ENCODE results near the gene ERGIC1. TPM values are rescaled to one million over a fixed set of nuclear protein-coding genes. Genes with fewer than 3 reads are reported as not detected.

Gene ERGIC1
- total and polyA plus RNA-seq, 10 of the 15 experiments (the other 5 are each of a cell fraction or from before 2014, with no cell fraction given), result 8.8 to 104 (median 76.3) TPM

- ATAC-seq (no peak), DNase-seq (ENCODE audit: low read depth, low spot score) (no peak), FAIRE-seq (no peak)
- CTCF ChIA-PET, result interaction anchor here (1.4 to 1.8 kb wide), 2 partner anchors 9 to 72 kb away, joined by 3 to 8 read pairs; no protein-coding TSS in a partner anchor
- H3K27ac ChIP-seq (ENCODE audit: control insufficient read depth, insufficient read depth), result no peak overlapping the region
- POLR2A ChIA-PET, result no interaction called here
- H3K4me2 ChIP-seq (ENCODE audit: control insufficient read depth, insufficient read depth), result no peak overlapping the region
- H3K27me3 ChIP-seq (replicated peaks in 1 of 2; ENCODE audit: control insufficient read depth in 2 of 2, insufficient read depth in 2 of 2, low read length in 1 of 2), result no peaks in the 10 kb centered on the region
- peaks cover 0 to 14% of the 10 kb centered on the region in 2 experiments; a peak in 2 of 4 replicates for H3K36me3 ChIP-seq (ENCODE audit: control insufficient read depth in 2 of 2, insufficient read depth in 2 of 2, low read length in 1 of 2)
- H3K4me3 ChIP-seq, result no peak overlapping the region
- H3K4me1 ChIP-seq (ENCODE audit: control insufficient read depth, insufficient read depth, low read length), result peaks cover 5% of the 10 kb centered on the region
- SMC1A ChIA-PET (ENCODE audit: uncharacterized antibody, unreplicated experiment), result interaction anchor here (1.2 kb wide), 1 partner anchor 9 kb away, joined by 4 read pairs; no protein-coding TSS in a partner anchor
- H2AFZ ChIP-seq (ENCODE audit: control insufficient read depth, low read depth, low read length), result no peak overlapping the region
- H3K9me3 ChIP-seq (replicated peaks; ENCODE audit: control insufficient read depth, insufficient read depth, low read length), result no peaks in the 10 kb centered on the region
- no peaks in the 10 kb centered on the region for H4K20me1 ChIP-seq (ENCODE audit: control insufficient read depth, insufficient read depth)
- BruUV-seq (replicated peaks), result no TSS peak
- H3K9ac ChIP-seq (ENCODE audit: control insufficient read depth, insufficient read depth, low read length), result no peak overlapping the region
- WGBS (ENCODE audit: insufficient coverage, insufficient replicate concordance, low lambda C conversion rate, missing lambda C conversion rate), result 90% methylated on average over 18 of the region's 18 CpGs
- peaks cover 51% of the 10 kb centered on the region for H3K79me2 ChIP-seq (ENCODE audit: control insufficient read depth, insufficient read depth, low read length)
- TF ChIP-seq SMARCA5 (IDR thresholded peaks at IDR 0.05), result no peak
- TF ChIP-seq ZNF207 (IDR thresholded peaks at IDR 0.05; ENCODE audit: borderline replicate concordance), result no peak
- TF ChIP-seq ATF7 (IDR thresholded peaks at IDR 0.05; ENCODE audit: low read depth), result no peak
- TF ChIP-seq JUND (IDR thresholded peaks at IDR 0.05; ENCODE audit: low read depth, low read length), result no peak
- no peak for TF ChIP-seq ATF3 (IDR thresholded peaks at IDR 0.05; ENCODE audit: borderline replicate concordance, extremely low read depth, low read depth, low read length)
- TF ChIP-seq RELB (IDR thresholded peaks at IDR 0.05; ENCODE audit: low read depth), result no peak
- TF ChIP-seq ZNF687 (IDR thresholded peaks at IDR 0.05), result no peak
- no peak for TF ChIP-seq FOXM1 (IDR thresholded peaks at IDR 0.05; ENCODE audit: low read depth, low read length)
- no peak for TF ChIP-seq LARP7 (IDR thresholded peaks at IDR 0.05)
- no peak for TF ChIP-seq MTA3 (IDR thresholded peaks at IDR 0.05; ENCODE audit: borderline replicate concordance, low read length)
- TF ChIP-seq E2F4 (IDR thresholded peaks at IDR 0.05; ENCODE audit: low read depth, low read length), result no peak
- no peak for TF ChIP-seq KAT2A (conservative IDR thresholded peaks at IDR 0.05; ENCODE audit: control insufficient read depth, low read depth, low read length)
- in situ Hi-C loops (cut with MboI) (no loop called here), intact Hi-C loops (cut with micrococcal nuclease; ENCODE audit: unreplicated experiment) (no loop called here)
- RAD21 ChIA-PET (ENCODE audit: unreplicated experiment), result interaction anchor here (0.6 kb wide), 1 partner anchor 73 kb away, joined by 3 read pairs; the partner anchor contains the start of gene DUSP1
Measured at GRCh38 chr5:172843825-172844576, 9.9 kb downstream of the ERGIC1 start.
